DMS 273 (cell line): Measurements from ENCODE around the gene EXOSC10.
"Not testable (repeated sequence)": the region's sequence is repeated elsewhere in the genome, so short reads cannot be mapped to it uniquely, and the experiment has no call there.

Source experiments
- DNase-seq: peaks from one replicate; lab custom pipeline; 2025; ENCODE audit not compliant: unreplicated experiment; lab: John Stamatoyannopoulos, UW

The EXOSC10 gene

GRCh38 chr1:11044849-11045427 is 54.7 kb downstream of the EXOSC10 start:
- no peak for DNase-seq

- no peak for DNase-seq
Measured at GRCh38 chr1:11044086-11044848, 55.4 kb downstream of the EXOSC10 start.

GRCh38 chr1:11042995-11043874 is 56.4 kb downstream of the EXOSC10 start:
- no peak for DNase-seq

- no peak for DNase-seq
Measured at GRCh38 chr1:11042065-11042464, 57.6 kb downstream of the EXOSC10 start.

- DNase-seq: no peak
Measured at GRCh38 chr1:11041048-11041447, 58.6 kb downstream of the EXOSC10 start.

- not testable (repeated sequence) for DNase-seq
Measured at GRCh38 chr1:11040105-11040429, 59.6 kb downstream of the EXOSC10 start.

- DNase-seq: no peak
Measured at GRCh38 chr1:11039351-11040104, 60.1 kb downstream of the EXOSC10 start.

- peak; percentile 94 for DNase-seq
Measured at GRCh38 chr1:11037740-11038182, 61.9 kb downstream of the EXOSC10 start.

- DNase-seq: not testable (repeated sequence)
Measured at GRCh38 chr1:11037019-11037739, 62.5 kb downstream of the EXOSC10 start.

- DNase-seq: no peak
Measured at GRCh38 chr1:11031624-11032262, 67.9 kb downstream of the EXOSC10 start.

GRCh38 chr1:11030865-11031264 is 68.8 kb downstream of the EXOSC10 start:
- DNase-seq: no peak

GRCh38 chr1:11028018-11028417 is 71.7 kb downstream of the EXOSC10 start:
- DNase-seq: no peak

GRCh38 chr1:11027316-11027715 is 72.4 kb downstream of the EXOSC10 start:
- DNase-seq: no peak

GRCh38 chr1:11026903-11027302 is 72.8 kb downstream of the EXOSC10 start:
- DNase-seq: no peak

- DNase-seq: no peak
Measured at GRCh38 chr1:11026052-11026451, 73.6 kb downstream of the EXOSC10 start.

- no peak for DNase-seq
Measured at GRCh38 chr1:11025618-11026017, 74.1 kb downstream of the EXOSC10 start.

GRCh38 chr1:11024874-11025203 is 74.8 kb downstream of the EXOSC10 start:
- no peak for DNase-seq

- no peak for DNase-seq
Measured at GRCh38 chr1:11024154-11024873, 75.4 kb downstream of the EXOSC10 start.

- no peak for DNase-seq
Measured at GRCh38 chr1:11023201-11023600, 76.5 kb downstream of the EXOSC10 start.
